ENCODE data around the gene ADD1.
"Not testable (repeated sequence)": the region's sequence is repeated elsewhere in the genome, so short reads cannot be mapped to it uniquely, and the experiment has no call there.

Gene ADD1

GRCh38 chr4:2942532-2943363 is 99.1 kb downstream of the ADD1 start:
- no peak overlapping the region for H3K4me3 ChIP-seq (ENCODE audit: low read depth, low read length)

- no peak overlapping the region for H3K4me3 ChIP-seq (ENCODE audit: low read depth, low read length)
Observed at GRCh38 chr4:2943364-2944090, 99.9 kb downstream of the ADD1 start.

- no peak overlapping the region for H3K4me3 ChIP-seq (ENCODE audit: low read depth, low read length)
Observed at GRCh38 chr4:2944091-2944482, 100.4 kb downstream of the ADD1 start.

- no peak overlapping the region for H3K4me3 ChIP-seq (ENCODE audit: low read depth, low read length)
Observed at GRCh38 chr4:2944586-2945526, 101.2 kb downstream of the ADD1 start.

GRCh38 chr4:2945619-2946604 is 102.3 kb downstream of the ADD1 start:
- H3K4me3 ChIP-seq (ENCODE audit: low read depth, low read length), result not testable (repeated sequence)

GRCh38 chr4:2946812-2947600 is 103.4 kb downstream of the ADD1 start:
- H3K4me3 ChIP-seq (ENCODE audit: low read depth, low read length), result no peak overlapping the region

- no peak overlapping the region for H3K4me3 ChIP-seq (ENCODE audit: low read depth, low read length)
Observed at GRCh38 chr4:2947926-2948325, 104.3 kb downstream of the ADD1 start.

GRCh38 chr4:2948895-2949781 is 105.5 kb downstream of the ADD1 start:
- no peak overlapping the region for H3K4me3 ChIP-seq (ENCODE audit: low read depth, low read length)

GRCh38 chr4:2949782-2950125 is 106.1 kb downstream of the ADD1 start:
- no peak overlapping the region for H3K4me3 ChIP-seq (ENCODE audit: low read depth, low read length)

GRCh38 chr4:2950221-2950989 is 106.8 kb downstream of the ADD1 start:
- H3K4me3 ChIP-seq (ENCODE audit: low read depth, low read length), result no peak overlapping the region

- H3K4me3 ChIP-seq (ENCODE audit: low read depth, low read length), result no peak overlapping the region
Observed at GRCh38 chr4:2953496-2953895, 109.9 kb downstream of the ADD1 start.

- no peak overlapping the region for H3K4me3 ChIP-seq (ENCODE audit: low read depth, low read length)
Observed at GRCh38 chr4:2954358-2955185, 110.9 kb downstream of the ADD1 start.

- not testable (repeated sequence) for H3K4me3 ChIP-seq (ENCODE audit: low read depth, low read length)
Observed at GRCh38 chr4:2955186-2956044, 111.8 kb downstream of the ADD1 start.

- no peak overlapping the region for H3K4me3 ChIP-seq (ENCODE audit: low read depth, low read length)
Observed at GRCh38 chr4:2958446-2958845, 114.8 kb downstream of the ADD1 start.

- H3K4me3 ChIP-seq (ENCODE audit: low read depth, low read length), result not testable (repeated sequence)
Observed at GRCh38 chr4:2960450-2960849, 116.8 kb downstream of the ADD1 start.

- H3K4me3 ChIP-seq (ENCODE audit: low read depth, low read length), result no peak overlapping the region
Observed at GRCh38 chr4:2961421-2961810, 117.8 kb downstream of the ADD1 start.
